Activated naive CD8-positive, alpha-beta T cell treated with anti-CD3 and anti-CD28 coated beads, Interleukin-2, amount 50 U/mL, for 16 hours (primary cell): ENCODE results near the gene INSIG1.

Experiments used
- DNase-seq: peaks from one replicate; pipeline ENCODE4 v3.0.0-alpha.2; 2020; ENCODE audit warnings: low read depth, low spot score

INSIG1 gene

DNA sequence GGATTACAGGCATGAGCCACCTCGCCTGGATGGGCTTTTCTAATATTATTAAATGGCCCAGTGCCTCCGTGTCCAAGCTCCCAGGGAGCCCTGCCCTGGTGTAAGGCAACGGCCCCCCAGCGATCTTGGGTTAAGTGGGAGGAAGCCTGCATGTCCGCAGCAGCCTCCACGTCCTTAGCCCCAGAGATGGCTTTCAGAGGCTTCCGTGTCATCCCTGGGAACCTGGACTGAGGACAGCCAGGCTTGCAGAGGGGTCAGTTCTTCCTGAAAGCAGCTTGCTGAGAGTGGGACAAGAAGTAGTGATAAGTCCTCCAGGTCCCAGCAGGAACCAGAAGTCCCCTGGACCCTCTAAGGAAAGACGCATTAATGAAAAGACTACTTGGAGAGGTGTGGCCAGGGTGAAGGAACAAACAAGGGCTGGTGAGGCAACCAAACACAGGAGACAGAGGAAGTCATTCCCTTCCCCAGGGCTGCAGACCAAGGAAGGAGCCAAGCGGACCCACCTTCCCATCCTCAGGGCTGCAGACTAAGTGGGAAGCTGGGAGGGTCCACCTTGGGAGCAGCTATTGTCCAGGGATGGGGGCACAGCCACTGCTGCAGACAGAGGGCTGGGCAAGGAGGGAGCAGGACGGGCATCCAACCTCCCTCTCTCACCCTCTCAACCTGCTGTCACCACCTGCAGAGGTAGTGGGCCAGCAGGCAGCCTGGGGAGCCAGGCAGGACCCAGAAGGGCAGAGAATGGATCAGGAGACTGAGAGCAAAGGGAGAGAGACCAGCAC, 13.0 kb upstream of the INSIG1 start:
- no peak for DNase-seq

DNA sequence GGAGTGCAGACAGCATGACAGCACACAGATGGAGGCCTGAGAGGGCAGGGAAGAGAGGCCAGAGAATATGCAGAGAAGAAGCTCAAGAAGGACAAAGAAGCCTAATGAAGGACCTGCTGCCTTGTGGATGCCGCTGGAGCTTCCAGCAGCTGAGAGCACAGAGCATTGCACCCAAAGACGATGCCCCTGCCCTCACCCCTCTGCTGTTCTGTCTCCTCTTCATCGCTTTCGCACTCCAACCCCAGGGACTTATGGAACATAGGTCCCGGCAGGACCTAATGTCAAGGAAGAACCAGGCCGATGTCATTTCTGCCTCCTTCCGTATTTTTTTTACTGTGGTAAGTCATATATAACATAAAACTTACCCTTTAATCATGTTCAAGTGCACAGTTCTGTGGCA, 12.3 kb upstream of the INSIG1 start:
- no peak for DNase-seq

DNA sequence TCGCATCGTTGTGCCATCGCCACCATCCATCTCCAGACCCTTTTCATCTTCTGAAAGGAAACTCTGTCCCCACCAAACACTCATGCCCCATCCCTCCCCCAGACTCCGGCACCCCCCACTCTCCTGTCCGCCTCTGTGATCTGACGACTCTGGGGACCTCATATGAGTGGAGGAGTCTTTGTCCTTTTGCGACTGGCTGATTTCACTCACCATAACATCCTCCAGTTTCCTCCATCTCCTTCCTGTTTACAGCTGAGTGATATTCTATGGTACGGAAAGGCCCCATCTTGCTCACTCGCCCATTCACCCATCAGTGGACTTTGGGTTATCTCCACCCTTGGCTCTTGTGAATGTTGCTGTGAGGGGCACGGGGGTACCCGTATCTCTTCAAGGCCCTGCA, 11.8 kb upstream of the INSIG1 start:
- DNase-seq: no peak

DNA sequence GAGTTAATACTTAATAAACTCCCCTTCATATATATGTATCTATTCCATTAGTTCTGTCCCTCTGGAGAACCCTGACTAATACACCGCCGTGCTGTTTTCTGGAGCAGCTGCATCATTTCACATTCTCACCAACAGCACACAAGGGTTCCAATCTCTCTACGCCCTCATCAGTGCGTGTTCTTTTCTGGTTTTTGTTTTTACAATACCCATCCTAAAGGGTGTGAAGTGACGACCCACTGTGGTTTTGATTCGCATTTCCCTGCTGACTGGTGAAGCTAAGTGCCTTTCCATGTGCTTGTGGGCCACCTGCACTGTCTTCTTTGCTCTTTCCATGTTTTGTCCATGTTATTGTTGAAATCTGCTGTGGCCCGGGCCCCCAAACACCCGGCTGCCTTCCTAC, 11.0 kb upstream of the INSIG1 start:
- no peak for DNase-seq

DNA sequence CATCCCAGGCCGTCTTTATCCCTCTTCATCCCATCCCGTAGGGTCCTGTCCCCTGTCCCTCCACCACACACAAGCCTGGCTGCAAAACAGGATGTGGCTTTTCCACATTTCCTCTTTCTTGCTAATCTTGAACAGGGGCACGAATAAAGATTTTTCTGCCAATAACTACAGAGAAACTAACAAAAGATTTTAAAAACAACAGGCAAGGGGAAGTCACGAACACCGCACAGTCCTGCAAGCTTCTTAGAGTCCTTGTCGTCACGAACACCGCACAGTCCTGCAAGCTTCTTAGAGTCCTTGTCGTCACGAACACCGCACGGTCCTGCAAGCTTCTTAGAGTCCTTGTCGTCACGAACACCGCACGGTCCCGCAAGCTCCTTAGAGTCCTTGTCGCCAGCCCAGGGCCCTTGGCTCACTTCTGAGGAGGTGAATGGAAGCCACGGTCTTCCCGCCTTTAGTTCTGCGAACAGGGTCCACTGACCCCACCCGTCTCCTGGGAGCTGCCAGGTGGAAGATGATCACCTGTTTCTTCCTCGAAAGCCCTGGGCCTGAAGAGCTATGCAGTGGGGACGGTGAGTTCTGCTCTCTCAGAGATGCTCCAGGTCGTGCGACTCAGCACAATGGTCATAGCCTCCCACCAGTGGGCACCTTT, 10.3 kb upstream of the INSIG1 start:
- no peak for DNase-seq

DNA sequence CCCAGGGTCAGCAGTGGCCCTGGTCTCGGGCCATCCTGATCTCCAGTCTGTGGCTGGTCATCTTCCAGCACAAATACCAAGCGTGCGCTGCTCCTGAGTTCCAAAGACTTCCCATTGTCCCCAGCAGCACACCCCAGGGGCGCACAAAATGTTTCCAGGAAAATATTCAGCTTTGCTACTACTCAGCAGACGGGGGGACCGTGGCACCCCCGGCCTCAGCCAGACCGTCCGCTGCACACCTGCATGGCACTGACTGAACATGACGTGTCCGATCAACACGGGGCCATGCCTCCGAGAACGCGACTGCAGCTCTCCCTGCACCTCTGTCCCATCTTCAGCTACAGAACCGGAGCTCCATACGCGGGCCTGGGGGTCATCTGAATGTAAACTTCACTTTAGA, 9.6 kb upstream of the INSIG1 start:
- no peak for DNase-seq

DNA sequence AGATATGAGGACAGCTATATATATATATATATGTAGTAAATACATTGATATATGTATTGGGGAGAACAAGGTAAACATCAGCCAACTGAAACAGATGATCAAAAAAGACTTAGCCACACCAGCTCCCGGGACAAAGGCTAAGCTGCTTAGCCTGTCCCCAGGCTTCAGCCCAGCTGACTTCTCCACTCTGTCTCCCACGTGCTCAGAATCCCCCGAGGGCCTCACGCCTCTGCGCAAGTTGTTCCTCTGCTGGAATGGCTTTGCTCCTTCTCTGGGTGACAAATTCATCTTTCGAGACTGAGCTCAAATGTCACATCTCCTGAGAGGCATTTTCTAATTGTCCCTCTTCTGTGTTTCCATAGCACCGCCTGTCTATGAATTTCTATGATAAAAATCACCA, 8.6 kb upstream of the INSIG1 start:
- DNase-seq: no peak

DNA sequence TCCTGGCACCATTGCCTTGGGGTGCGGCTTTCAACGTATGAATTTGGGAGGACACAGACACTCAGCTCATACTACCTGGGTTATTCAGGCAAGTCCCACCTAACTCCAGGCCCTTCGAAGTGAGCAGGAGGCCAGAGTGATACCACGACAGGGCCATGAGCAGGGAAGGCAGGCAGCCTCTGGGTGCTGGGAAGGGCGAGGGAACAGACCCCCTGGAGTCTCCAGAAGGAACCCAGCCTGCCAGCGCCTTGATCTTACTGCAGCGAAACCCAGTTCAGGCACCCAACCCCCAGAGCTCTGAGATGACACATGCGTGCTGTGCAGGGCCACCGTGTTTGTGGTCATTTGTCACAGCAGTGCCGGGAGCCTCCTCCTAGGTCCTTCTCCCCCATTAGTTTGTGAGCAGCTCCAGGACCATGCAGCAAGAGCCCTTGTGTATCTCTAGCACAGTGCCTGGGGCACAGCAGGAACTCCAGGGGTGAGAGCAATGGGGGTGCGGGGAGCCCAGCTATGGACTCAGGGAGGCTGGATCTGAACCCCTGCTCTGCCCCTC, 7.7 kb upstream of the INSIG1 start:
- DNase-seq: no peak

DNA sequence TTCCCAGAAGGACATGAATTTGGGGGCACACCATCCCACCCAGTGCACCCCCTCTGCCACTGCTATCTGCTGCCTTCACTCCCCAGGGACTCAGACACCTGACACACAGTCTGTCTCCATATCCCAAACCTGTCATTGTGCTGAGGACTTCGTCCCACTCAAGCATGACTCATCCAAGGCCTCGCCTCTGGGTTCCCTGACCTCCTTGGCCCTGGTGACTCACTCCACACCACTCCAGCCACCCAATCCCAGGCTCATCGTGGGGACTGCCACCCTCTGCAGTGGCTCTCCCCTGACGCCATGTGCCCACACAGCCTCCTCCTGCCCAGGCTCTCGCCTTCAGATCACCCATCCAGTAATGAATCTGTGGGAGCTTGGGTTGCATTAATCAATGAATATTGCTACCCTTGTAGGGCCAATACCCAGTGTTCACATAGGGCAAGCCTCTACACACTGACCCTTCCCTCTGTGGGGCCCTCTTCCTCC, 6.6 kb upstream of the INSIG1 start:
- no peak for DNase-seq

DNA sequence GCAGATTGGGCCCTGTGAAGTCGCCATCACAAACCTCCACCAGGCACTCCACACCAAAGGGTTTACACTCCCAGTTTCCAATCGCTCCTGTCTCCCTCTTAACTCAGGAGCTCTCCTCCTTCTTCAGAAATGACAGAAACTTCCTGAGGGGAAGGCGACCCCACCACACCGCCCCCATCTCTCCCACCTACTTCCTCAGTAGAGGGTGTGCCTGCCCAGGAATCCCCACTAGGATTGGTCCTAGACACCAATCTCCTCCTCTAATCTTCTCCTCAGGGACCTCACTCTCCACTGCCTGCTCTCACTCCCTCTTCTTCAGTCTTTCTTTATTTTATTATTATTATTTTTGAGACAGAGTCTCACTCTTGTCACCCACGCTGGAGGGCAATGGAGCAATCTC, 5.9 kb upstream of the INSIG1 start:
- DNase-seq: no peak

DNA sequence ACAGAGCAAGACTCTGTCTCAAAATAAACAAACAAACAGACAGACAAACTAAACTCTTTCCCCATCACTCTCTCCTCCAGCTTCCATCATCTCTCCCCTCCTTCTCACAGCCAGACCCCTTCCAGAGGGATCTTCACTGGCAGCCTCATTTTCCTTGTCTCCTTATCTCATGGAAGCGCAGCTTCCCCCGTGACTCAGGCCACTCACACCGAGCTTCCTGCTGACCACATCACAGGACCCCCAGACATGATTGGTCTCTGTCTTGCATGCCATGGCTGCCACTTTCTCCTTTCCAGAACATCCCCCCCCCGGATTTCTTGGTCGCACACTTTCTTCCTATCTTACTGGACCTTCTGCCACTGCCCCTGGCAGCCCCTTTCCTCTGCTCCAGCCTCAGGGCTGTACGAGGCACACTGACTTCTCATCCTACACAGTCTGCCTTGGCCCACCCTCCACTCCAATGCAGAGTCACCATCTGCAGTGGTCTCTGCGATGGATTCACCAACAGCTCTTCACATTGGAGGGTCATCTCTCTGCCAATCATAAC, 4.9 kb upstream of the INSIG1 start:
- no peak for DNase-seq

DNA sequence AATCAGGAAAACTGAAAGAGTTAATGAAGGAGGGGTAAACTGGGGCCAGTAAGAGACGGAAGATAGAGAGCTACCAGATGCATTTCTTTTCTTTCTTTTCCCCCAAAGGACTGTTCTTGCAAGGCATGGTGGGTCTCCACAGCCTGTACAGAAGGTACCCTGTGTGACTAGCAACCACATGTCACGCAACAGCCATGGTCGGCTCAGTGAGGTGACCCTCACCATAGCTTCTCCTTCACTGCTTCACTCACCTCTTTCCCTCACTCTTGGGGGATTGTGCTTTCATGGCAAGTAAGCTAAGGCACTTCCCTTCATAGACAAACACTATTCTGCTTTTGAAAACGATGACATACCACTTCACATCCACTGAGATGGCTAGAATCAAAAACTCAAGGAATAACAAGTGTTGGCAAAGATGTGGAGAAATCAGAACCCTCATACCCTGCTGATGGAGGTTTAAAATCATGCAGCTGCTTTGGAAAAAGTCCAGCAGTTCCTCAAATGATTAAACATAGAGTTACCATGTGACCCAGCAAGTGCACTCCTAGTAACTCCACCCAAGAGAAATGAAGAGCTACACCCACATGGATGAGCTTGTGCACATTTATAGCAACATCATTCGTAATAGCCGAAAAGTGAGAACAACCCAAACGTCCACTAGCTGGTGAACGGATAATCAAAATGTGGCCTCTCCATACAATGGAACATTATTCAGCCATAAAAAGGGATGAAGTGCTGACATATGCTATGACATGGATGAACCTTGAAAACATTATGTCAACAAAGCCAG, 3.8 kb upstream of the INSIG1 start:
- DNase-seq: no peak

DNA sequence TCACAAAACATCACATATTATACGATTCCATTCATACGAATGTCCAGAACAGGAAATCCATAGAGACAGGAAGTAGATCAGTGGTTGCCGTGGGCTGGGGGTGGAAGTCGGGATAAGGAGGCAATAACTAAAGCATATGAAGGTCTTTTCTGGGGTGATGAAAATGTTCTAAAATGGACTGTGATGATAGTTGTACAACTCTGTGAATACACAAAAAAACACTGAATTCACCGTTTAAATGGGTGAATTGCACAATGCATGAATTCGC, 3.2 kb upstream of the INSIG1 start:
- DNase-seq: no peak

DNA sequence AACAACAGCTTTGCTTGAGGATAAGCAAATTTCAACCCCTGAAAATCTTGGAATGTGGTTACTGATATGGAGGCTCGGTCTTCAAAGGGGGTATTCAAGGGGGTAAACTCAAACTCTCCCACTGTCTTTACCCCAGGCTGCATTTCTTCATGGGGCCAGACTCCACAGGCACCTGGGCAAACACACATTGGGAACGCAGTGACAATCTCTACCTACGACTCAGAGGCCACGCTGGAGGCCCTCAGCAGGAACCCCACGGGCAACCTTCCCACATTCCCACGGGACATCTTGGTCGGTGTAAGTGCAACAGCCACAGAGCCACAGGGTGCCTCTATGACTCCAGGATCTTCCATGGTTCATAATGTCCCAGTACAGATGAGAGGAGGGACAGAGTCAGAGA, 2.2 kb upstream of the INSIG1 start:
- no peak for DNase-seq

DNA sequence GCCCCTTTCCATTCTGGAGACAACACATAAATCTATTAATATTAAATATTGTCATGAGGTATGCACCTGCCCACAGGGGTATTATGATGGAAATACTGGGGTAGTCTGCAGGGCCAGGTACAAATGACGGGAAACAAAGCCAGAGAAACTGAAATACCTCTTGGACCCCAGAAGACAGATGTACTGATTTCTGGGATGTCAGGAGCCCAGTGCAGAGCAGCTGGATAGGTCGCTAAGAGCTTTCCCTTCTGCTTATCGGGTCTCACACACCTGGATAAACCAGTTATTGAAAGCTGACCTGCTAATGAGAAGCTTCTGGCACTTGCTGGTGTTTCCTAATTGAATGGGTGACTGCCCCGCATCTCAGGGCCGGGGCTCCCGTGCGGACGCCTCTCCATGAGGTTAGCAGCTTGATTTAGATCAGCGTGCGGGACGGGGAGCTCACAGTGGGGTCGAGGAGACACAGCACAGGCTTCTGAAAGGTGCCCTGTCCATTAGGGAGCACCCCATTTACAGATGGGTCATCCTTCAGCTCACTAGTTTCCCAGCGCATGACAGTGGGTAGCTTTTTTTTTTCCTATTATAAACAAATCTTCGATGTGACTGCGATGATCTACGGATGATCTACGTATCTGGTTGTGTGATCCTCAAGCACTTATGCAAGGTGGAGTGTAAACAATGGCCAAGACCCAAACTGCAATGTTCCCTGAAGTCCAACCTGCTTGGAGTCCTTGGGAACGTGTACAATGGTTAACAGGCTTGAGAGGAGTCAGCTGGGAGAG, 1.5 kb upstream of the INSIG1 start:
- DNase-seq: no peak

DNA sequence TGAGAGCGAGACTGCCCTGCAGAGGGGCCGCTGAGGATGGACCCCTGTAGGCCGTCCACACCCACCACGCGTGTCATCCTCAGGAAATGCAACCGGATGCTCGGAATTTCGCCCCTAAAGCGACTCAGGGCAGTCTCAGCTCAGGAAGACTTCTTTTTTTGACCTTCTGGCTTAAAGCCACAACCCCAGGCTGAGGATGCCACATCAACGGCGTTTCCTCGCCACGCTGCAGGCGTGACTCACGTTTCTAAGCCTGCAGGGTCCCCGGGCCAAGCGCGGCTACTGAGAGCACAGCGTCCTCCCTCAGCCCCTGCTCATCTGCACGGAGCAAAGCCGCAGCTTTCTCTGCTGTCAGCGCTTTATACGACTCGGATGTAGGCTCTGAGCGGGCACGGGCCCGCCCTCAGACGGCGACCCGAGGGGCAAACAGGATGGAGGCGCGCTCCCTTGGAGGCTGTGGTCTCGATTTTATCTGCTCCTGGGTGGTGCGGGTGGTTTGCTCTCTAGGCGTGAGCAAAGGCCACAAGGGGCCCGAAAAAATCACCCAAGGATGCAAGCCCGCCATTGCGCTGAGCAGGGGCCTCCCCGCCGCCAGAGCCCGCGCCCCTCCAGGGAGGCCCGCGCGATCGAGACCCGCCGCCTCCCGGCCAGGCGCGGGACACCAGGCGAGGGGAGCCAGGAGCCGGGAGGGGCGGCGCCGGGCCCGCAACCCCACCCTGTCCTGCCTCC, 726 bp upstream of the INSIG1 start:
- DNase-seq: peak; percentile 55

DNA sequence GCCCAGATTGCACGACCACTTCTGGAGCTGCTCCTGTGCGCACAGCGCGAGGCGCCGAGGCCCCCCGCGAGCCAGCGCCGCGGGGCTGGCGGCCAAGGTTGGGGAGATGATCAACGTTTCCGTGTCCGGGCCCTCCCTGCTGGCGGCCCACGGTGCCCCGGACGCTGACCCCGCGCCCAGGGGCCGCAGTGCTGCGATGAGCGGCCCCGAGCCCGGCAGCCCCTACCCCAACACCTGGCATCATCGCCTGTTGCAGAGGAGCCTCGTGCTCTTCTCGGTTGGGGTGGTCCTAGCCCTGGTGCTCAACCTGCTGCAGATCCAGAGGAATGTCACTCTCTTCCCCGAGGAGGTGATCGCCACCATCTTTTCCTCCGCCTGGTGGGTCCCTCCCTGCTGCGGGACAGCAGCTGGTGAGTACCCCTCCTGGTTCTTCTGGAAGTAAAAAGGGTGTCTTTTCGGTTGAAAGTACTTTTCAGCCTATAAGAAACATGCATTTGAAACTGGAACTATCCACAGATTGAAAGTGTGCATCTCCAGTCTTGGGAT, 683 bp downstream of the INSIG1 start:
- no peak for DNase-seq

DNA sequence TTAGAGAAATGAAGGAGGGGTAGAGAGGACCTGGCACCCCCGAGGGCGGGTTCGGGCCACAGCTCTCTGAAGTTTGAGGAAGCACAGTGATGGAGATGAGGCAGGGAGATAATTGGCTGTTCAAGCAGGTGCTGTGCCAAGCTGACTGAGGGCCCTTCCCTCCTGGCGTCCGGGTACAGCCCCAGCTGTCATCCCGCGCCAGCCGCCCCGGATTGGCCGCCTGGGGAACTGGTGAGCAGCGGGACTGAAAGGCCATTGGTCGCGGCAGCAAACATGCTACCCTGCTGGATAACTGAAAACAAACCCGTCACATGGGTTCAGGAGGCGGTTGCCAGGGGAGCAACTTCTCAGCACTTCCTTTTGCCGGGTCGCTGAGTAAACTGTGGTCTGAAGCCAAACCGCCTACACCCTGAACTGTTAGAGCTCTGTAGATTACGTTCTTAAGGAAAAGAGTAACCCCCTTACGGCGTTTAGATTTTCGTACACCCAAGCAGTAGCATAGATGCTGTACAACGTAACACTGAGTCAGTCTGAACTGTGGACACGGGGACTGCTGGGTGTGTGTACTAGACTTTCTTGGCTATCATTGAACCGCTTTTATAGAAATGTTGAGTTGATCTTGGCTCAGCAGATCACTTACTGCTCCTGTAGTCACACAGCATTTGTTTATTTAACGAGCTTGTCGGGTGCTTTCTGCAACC, 1.3 kb downstream of the INSIG1 start:
- DNase-seq: peak; percentile 86

DNA sequence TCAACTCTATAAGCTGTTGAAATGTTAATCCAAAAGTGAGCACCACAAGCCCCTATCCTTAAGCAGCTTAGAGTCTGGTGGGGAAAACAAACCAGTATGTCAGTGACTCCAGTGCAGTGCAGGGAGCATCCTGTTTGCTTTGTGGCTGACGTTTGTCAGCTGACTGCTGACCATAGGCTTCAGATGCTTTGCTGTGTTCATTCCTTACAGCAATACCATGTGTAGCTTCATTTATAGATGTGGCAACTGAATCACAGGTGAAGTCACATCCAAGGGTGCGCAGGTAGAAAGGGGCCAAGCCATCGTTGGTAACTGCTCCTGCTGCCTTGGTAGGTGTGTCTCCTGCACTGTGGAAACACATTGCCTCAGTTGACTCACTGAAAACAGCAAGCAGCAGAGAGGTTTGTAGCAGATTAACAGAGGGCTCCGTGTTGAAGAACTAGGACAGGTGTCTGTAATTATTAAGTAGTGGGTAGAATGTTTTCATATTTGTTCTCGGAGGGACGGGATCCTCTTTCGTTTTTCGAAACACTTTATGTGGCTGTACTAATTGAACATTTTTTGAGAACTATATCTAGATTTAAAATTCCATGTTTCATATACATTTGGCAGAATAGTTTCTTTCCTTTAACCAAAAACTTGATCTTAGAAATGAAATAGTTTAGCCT, 2.0 kb downstream of the INSIG1 start:
- DNase-seq: no peak
